Measurements from ENCODE around the gene TMEM11. TPM values are rescaled to one million over a fixed set of nuclear protein-coding genes. Genes with fewer than 3 reads are reported as not detected.

TMEM11 gene
- total and polyA plus RNA-seq, 4 donors = 9.3 to 20.8 (median 11.6) TPM

DNA sequence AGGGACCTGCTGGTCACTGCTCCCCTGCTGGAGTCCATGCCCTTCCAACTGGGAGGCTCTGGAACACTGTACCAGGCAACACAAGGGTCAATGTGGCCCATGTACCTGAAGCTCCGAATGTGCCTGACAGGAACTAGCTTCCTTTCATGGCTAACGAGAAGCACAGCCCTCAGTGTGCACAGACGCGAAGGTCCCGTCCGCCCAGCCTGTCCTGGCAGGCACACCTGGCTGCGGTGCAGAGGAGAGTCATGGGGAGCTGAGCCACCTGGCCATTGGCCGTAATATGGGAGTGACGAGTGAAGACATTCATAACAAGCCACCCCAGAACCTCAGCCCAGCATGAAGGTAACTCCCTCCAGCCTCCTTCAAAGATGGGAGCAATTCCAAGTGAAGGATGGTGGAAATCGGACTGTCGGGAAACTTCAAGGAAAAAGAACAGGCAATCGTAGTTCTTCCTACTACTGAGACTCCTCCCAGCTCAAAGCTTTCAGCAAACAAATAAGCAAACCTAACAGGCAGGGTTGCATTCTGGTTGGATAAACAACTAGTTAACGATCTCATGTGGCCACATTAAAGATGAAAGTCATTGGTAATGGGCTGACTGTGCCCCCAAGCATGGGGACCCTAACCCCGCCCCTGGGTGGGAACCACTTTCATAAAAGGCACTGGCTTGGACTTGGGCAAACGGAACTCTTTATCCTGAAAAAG, 13.2 kb downstream of the TMEM11 start:
- 92% methylated on average over 15 of the region's 15 CpGs for whole genome bisulfite sequencing
- no peak for DNase-seq (ENCODE audit: low spot score)
- TF ChIP-seq NR2F2 (IDR thresholded peaks at IDR 0.05) (no peak), GABPA (IDR thresholded peaks at IDR 0.05 in 1 of 2, conservative IDR thresholded peaks at IDR 0.05 in 1 of 2) (no peak), EGR1 (IDR thresholded peaks at IDR 0.05; ENCODE audit: low read depth in 2 of 2) (no peak), HNF4G (IDR thresholded peaks at IDR 0.05) (no peak), RXRA (IDR thresholded peaks at IDR 0.05) (no peak), RAD21 (IDR thresholded peaks at IDR 0.05) (no peak), HNF4A (conservative IDR thresholded peaks at IDR 0.05) (no peak), TAF1 (conservative IDR thresholded peaks at IDR 0.05) (no peak), FOXA1 (IDR thresholded peaks at IDR 0.05) (no peak), JUND (IDR thresholded peaks at IDR 0.05) (no peak)
- TF ChIP-seq, protein P1, sequence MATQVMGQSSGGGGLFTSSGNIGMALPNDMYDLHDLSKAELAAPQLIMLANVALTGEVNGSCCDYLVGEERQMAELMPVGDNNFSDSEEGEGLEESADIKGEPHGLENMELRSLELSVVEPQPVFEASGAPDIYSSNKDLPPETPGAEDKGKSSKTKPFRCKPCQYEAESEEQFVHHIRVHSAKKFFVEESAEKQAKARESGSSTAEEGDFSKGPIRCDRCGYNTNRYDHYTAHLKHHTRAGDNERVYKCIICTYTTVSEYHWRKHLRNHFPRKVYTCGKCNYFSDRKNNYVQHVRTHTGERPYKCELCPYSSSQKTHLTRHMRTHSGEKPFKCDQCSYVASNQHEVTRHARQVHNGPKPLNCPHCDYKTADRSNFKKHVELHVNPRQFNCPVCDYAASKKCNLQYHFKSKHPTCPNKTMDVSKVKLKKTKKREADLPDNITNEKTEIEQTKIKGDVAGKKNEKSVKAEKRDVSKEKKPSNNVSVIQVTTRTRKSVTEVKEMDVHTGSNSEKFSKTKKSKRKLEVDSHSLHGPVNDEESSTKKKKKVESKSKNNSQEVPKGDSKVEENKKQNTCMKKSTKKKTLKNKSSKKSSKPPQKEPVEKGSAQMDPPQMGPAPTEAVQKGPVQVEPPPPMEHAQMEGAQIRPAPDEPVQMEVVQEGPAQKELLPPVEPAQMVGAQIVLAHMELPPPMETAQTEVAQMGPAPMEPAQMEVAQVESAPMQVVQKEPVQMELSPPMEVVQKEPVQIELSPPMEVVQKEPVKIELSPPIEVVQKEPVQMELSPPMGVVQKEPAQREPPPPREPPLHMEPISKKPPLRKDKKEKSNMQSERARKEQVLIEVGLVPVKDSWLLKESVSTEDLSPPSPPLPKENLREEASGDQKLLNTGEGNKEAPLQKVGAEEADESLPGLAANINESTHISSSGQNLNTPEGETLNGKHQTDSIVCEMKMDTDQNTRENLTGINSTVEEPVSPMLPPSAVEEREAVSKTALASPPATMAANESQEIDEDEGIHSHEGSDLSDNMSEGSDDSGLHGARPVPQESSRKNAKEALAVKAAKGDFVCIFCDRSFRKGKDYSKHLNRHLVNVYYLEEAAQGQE (IDR thresholded peaks at IDR 0.05) = no peak
- TF ChIP-seq, protein P2, sequence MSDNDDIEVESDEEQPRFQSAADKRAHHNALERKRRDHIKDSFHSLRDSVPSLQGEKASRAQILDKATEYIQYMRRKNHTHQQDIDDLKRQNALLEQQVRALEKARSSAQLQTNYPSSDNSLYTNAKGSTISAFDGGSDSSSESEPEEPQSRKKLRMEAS (IDR thresholded peaks at IDR 0.05) = no peak
- TF ChIP-seq, protein P3, sequence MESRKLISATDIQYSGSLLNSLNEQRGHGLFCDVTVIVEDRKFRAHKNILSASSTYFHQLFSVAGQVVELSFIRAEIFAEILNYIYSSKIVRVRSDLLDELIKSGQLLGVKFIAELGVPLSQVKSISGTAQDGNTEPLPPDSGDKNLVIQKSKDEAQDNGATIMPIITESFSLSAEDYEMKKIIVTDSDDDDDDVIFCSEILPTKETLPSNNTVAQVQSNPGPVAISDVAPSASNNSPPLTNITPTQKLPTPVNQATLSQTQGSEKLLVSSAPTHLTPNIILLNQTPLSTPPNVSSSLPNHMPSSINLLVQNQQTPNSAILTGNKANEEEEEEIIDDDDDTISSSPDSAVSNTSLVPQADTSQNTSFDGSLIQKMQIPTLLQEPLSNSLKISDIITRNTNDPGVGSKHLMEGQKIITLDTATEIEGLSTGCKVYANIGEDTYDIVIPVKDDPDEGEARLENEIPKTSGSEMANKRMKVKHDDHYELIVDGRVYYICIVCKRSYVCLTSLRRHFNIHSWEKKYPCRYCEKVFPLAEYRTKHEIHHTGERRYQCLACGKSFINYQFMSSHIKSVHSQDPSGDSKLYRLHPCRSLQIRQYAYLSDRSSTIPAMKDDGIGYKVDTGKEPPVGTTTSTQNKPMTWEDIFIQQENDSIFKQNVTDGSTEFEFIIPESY (IDR thresholded peaks at IDR 0.05) = no peak
- TF ChIP-seq, protein P4, sequence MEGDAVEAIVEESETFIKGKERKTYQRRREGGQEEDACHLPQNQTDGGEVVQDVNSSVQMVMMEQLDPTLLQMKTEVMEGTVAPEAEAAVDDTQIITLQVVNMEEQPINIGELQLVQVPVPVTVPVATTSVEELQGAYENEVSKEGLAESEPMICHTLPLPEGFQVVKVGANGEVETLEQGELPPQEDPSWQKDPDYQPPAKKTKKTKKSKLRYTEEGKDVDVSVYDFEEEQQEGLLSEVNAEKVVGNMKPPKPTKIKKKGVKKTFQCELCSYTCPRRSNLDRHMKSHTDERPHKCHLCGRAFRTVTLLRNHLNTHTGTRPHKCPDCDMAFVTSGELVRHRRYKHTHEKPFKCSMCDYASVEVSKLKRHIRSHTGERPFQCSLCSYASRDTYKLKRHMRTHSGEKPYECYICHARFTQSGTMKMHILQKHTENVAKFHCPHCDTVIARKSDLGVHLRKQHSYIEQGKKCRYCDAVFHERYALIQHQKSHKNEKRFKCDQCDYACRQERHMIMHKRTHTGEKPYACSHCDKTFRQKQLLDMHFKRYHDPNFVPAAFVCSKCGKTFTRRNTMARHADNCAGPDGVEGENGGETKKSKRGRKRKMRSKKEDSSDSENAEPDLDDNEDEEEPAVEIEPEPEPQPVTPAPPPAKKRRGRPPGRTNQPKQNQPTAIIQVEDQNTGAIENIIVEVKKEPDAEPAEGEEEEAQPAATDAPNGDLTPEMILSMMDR (IDR thresholded peaks at IDR 0.05; ENCODE audit: low read depth, low read length, missing input control) = no peak
- H3K4me1 ChIP-seq (ENCODE audit: control insufficient read depth in 4 of 4, insufficient read depth in 4 of 4, low read length in 3 of 4) = peaks cover 0 to 3% (median 0%) of the 10 kb centered on the region in 4 donors
- no peak overlapping the region for H3K9ac ChIP-seq (ENCODE audit: low read depth in 1 of 2, low read length in 2 of 2)
- no peak overlapping the region for H3K27ac ChIP-seq (ENCODE audit: low read depth in 1 of 2, low read length in 2 of 2)
- no peaks in the 10 kb centered on the region for H3K27me3 ChIP-seq (ENCODE audit: control insufficient read depth in 4 of 4, insufficient read depth in 4 of 4, low read length in 3 of 4)
- H3K9me3 ChIP-seq (ENCODE audit: control insufficient read depth in 4 of 4, low read length in 3 of 4) = no peaks in the 10 kb centered on the region
- H3K36me3 ChIP-seq (ENCODE audit: control insufficient read depth in 4 of 4, insufficient read depth in 3 of 4, low read depth in 1 of 4, low read length in 3 of 4) = peaks cover 5 to 18% (median 11%) of the 10 kb centered on the region in 4 donors
- no peak overlapping the region for H3K4me3 ChIP-seq (ENCODE audit: low read depth in 1 of 3, low read length in 3 of 3)

DNA sequence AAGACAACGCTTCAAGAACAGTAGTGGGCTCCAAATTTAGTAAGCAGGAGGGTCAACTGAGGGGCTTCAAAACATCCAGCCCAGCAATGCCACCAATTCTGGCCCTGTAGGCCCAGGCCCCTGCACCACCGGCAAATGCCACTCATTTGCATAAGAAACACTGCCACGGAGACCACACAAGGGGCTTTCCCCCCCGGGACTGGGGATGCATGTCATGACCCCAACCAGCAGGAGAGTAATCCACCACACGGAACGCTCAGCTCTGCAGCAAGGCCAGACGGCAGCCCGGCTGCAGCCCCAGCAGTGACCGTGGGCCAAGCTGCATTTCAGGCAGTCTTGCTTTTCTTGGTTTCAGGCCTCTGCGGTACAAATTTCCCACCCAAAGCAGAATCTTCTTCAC, 14.1 kb downstream of the TMEM11 start:
- Histone ChIP-seq H3K9me3 (ENCODE audit: control insufficient read depth in 4 of 4, low read length in 3 of 4) (no peaks in the 10 kb centered on the region), H3K27me3 (ENCODE audit: control insufficient read depth in 4 of 4, insufficient read depth in 4 of 4, low read length in 3 of 4) (no peaks in the 10 kb centered on the region), H3K4me3 (ENCODE audit: low read depth in 1 of 3, low read length in 3 of 3) (no peak overlapping the region), H3K36me3 (ENCODE audit: control insufficient read depth in 4 of 4, insufficient read depth in 3 of 4, low read depth in 1 of 4, low read length in 3 of 4) (peaks cover 5 to 18% (median 11%) of the 10 kb centered on the region in 4 donors), H3K27ac (ENCODE audit: low read depth in 1 of 2, low read length in 2 of 2) (no peak overlapping the region), H3K9ac (ENCODE audit: low read depth in 1 of 2, low read length in 2 of 2) (no peak overlapping the region), H3K4me1 (ENCODE audit: control insufficient read depth in 4 of 4, insufficient read depth in 4 of 4, low read length in 3 of 4) (peaks cover 0 to 3% (median 0%) of the 10 kb centered on the region in 4 donors)
- TF ChIP-seq, protein P4 (IDR thresholded peaks at IDR 0.05; ENCODE audit: low read depth, low read length, missing input control) = no peak
- DNase-seq (ENCODE audit: low spot score) = no peak
- WGBS = 82% methylated on average over 10 of the region's 10 CpGs

Measured in liver (tissue), 9 donors.